ENCODE measurements around the gene ABCC4.

The ABCC4 gene

DNA sequence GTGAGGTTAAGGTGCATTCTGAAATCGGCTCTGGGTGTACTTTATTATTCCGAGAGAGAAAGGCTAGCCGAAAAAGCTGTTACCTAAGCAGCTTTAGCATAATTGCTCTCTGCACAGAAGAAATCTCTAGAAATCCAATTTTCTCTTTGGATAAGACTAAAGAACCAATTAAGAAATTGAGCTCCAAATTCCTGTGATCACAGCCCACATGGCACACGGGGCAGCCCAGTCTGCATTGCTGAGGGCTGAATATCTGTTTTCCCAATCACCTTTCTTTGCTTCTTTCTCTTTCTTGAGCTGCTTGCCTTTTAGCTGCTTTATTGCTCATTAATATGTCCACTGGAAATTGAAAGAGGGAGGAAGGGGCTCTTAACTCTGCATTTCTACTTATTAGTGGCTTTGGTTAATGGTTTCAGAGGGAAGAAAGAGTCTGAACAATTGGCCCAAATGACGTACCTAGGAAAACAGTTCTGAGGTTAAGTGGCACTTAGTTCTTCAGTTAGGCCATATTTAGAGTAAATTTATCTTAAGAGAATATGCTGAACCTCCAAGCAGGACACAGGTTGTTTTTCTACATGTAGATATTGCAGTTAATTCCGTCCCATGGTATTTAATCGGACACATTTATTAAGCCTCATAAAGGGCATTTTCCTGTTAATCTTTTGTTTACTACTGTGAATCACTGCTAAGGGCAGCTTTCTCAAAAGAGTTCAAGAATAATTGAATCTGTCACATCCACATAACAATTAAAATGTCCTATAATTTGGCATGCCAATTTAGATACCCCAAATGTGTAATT lies 265.7 kb downstream of the ABCC4 start:
- no peak for DNase-seq

DNA sequence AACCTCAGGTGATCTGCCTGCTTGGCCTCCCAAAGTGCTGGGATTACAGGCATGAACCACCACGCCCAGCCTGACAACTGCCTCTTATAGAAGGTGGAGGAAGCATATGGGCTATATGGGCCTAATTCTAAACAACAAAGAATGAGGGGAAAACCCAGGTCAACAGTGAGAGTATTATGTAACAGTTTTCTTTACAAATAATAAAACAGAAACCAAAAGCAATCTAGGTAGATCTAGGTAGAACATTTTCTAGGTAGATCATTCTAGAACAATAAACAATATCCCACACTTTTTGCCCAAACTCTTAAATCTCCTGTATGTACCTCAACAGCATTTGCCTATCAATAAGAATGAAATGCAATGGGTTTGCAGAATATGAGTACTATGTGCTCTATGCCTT lies 267.4 kb downstream of the ABCC4 start:
- no peak for DNase-seq

DNA sequence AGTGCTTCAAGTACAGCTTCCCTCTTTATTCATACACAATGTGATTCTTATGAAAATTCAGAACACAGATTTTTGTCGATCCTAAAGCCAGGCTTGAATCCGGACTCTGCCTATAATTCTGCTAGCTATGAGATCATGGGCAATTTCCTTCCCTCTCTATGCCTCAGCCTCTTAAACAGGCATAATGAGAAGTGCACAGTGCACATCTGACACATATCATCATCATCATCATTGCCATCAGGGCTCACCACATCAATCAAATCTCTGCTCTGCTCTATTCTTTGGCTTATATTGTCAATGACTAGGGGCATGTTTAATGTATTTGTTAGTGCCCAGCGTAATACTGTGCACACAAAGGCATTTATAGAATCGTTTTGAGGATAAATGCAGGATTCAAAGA lies 269.1 kb downstream of the ABCC4 start:
- no peak for DNase-seq

DNA sequence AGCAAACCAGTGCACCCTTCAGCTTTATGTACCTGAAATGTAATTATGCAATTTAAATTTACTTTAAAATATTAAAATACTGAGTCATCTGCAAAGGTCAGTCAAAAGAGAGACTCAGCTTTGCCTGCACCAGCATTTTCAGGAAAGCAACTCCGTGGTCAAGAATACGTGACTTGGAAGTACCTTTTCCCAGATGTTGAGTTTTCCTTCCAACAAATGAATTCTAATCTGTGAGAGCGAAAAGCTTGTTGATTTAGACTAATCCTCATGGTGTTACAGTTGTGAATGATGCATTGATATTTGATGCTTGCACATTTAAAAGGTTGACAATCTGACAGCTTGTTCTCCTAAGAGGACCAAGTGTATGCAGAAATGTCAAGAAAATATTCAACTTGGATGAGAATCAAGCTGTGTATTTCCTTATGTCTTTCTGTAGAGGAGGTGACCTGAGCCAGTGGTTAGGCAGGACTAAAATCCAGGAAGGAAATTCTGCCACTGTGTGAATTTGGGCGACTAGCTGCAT lies 270.4 kb downstream of the ABCC4 start:
- no peak for DNase-seq

DNA sequence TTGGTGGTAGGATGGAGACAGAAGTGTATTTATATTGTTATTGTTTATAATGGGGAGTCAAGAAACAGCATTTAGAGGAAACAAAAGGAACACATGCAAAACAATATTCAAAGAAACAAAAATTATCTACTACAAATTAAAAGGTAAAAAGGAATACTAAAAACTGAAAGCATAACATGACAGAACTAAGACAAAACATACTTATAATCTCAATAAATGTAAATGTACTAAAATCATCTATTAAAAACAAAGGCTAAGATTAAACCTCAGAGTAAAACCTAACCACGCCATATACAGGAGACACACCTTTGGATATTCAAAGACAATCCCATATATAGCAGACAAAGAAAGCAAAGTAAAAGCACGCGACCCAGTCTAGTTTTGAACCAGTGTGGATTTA lies 273.6 kb downstream of the ABCC4 start:
- no peak for DNase-seq

DNA sequence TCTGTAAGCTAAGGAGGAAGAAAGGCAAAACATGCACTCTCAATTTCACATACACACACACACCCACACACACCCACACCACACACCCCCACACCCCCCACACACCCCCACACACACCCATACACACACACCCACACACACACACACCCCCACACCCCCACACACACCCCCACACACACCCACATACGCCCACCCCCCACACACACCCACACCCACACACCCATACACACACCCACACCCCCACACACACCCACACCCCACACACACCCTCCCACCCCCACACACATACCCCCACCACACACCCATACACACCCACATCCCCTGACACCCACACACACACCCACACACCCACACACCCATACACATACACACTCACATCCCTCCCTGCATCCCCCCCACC lies 276.1 kb downstream of the ABCC4 start:
- no peak for DNase-seq

GRCh38 chr13:95023405-95023804 lies 277.8 kb downstream of the ABCC4 start:
- no peak for DNase-seq

DNA sequence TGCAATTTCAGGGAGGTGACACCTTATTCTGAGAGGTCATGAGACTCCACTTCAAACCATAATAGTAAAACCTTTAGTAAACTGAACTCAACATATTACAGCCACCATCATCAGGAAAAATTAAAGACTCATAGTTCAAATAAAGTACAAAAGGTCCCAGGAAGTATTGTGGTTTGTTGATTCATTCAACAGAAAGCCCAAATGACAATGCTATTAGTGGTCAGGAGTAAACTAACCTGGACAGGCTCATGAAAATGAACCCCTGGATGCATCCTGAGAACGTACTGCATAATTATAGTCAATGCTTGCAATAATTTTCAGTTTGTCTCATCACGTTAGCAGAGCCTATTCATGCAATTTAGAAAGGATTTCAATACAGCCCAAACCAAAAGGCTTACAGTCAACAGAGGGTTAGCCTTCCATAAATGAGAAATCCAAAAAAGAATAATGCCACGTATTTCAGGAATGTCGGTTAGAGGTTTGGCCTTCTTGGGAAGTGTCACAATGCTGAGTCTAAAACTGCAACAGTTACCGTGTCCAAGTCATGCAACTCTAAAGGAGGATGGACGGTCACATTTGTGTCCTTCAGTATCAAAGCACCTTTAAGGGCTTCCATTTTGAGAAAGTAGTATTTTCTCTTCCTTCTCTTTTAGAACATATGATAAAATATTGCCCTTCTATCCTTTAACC lies 280.8 kb downstream of the ABCC4 start:
- DNase-seq, result no peak

GRCh38 chr13:95019886-95020285 lies 281.4 kb downstream of the ABCC4 start:
- DNase-seq, result no peak

- no peak for DNase-seq
These were observed 293.9 kb downstream of the ABCC4 start for GRCh38 chr13:95007322-95007721.

GRCh38 chr13:95005300-95005699 lies 296.0 kb downstream of the ABCC4 start:
- DNase-seq, result no peak

GRCh38 chr13:95003019-95003813 lies 298.0 kb downstream of the ABCC4 start:
- DNase-seq, result no peak

DNA sequence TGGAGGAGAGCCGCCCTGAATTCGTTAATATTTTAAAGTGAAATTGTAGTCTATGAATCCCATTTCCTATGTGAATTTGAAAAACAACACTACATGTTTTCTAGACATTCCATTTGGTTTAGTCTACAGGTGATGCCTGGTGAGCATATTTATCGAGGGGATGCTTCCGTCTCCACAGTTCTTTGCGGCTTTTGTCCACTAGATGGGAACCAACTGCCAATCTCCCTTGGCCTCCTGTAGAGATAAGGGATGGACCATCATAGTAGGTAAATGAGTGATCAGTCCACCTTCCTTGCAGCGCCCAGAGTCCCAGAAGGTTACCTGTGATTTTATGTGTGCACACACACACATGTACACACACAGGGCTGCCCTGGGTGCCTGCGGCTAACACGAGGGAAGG lies 299.1 kb downstream of the ABCC4 start:
- no peak for DNase-seq

DNA sequence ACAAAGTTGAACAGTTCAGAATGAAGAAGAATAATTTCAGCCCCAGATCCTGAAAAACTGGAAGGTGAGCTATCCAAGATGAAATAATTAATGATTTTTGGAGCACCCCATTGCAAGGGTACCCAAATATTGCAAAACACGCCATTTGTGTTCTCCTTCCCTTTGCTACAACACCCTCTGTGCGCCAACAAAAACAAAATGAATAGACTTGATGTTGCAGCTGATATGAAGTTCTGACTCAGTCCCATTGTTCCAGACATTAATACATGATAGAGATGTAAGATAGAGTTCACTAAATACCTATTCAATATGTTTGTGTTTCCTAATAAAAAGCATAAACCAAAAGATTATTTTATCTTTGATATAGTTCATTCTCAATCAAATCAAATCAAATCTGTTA lies 301.4 kb downstream of the ABCC4 start:
- no peak for DNase-seq

DNA sequence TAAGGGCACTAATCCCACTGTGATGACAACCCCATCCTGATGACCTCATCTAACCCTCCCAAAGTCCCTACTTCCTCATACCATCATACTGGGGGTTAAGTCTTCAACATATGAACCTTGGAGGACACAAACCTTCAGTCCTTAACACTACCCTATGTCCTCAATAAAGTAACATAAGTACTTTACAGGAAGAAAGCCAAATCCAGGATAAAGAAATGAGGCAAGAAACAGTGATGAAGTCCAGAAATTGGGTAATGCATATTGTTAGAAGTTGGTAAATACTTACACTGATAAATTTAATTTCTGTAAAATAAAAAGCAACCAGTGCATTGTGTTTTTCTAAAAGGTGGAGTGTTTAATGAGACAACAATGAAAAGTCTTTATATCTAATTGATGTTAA lies 304.1 kb downstream of the ABCC4 start:
- DNase-seq, result no peak

GRCh38 chr13:94996445-94996844 lies 304.8 kb downstream of the ABCC4 start:
- DNase-seq, result no peak

DNA sequence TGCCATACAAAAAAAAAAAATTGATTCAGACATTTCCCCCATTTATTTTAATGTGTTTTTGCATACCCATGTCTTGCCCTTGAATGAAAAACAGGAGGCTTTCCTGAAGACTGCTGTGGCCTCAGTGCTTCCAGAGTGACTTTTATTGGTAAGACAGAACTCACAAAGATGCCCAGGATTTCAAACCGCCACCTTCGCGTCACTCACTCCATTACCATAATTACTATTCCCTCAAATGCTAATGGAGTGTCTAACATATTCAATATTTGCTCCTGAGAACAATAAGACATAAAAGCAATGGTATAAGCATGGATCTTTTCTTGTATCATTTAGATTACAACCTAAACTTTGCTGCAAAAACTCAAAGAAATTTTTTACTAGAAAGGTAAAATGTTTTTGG lies 306.7 kb downstream of the ABCC4 start:
- no peak for DNase-seq

DNA sequence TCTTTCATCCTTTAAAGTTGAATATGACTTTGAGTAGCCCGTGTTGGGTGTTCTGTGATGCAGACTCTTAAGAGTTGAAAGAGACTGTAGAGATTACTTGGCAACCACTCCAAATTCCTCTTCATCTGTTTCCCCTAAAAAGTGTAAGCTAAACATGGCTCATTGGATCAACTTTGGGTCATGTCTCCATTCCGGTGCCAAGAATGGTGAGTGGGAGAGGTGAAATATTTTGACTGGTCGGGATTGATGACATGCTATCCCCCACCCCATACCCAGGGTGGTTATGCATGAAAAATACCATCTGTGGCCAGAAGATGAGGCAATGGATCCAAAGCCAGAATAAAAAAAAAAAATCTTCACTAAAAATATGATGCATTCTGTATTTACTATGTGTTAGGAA lies 307.6 kb downstream of the ABCC4 start:
- peak; percentile 24 for DNase-seq

- peak; percentile 5 for DNase-seq
These were observed 309.0 kb downstream of the ABCC4 start for GRCh38 chr13:94992036-94992960.

DNA sequence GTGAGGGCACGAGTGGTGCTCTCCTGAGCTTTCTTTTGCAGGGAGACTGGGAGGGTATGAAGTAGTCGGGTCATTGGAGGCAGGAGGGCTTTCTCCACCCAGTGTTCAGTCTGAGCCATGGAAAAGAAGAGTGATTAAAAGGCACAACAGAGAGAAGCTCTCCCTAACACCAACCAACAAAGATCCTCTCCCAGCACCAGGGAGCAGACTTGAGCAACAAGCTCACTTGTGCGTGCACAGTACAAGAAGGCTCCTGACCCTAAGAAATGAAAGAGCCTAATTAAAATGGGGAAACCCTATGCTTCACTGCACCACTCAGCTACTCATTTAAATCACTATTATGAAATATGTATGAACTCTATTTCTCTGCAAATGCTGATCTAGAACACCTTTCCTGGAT lies 312.6 kb downstream of the ABCC4 start:
- no peak for DNase-seq

DNA sequence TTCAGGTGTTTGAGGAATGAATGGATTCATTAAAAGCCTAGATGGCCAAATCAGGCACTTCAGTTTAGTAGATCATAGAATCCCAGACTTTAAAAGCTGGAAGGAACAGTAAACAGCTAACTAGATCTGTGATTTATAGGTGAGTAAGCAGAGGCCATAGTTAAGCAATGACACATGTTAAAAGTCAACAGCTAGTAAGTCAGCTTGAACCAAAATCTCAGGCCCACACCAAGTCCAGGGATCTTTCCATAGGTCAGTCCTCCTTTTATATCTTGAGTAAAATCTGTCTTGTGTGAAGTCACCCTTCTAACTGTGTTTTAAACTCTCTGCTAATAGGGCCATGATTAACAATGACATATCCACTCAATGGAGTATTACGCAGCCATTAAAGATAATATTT lies 313.4 kb downstream of the ABCC4 start:
- no peak for DNase-seq

GRCh38 chr13:94987081-94987480 lies 314.2 kb downstream of the ABCC4 start:
- DNase-seq, result no peak
